Measurements from ENCODE around the gene SH3GLB1.

GRCh38 chr1:86701731-86702130, 2.6 kb upstream of the SH3GLB1 start:
- TF ChIP-seq CTCF (conservative IDR thresholded peaks at IDR 0.05 in 1 of 2, IDR thresholded peaks at IDR 0.05 in 1 of 2; ENCODE audit: low read depth in 1 of 2, low read length in 2 of 2): no peak
- no peak for TF ChIP-seq EZH2 (IDR thresholded peaks at IDR 0.05; ENCODE audit: low read length, missing control alignments)
